ENCODE results near the gene JAG1.

GRCh38 chr20:10665027-10665561 is 8.7 kb downstream of the JAG1 start:
- TF ChIP-seq EZH2 (IDR thresholded peaks at IDR 0.05; ENCODE audit: insufficient read depth, poor library complexity, severe bottlenecking) (no peak), EZH2phosphoT487 (IDR thresholded peaks at IDR 0.05; ENCODE audit: insufficient read depth, low read depth) (no peak)

Data from GM23248 (cell line).